ENCODE measurements around the gene NUCB1.
"Not testable (repeated sequence)": the region's sequence is repeated elsewhere in the genome, so short reads cannot be mapped to it uniquely, and the experiment has no call there.

The NUCB1 gene

GRCh38 chr19:48871471-48872181 is 28.5 kb upstream of the NUCB1 start:
- peaks cover 48% of the 10 kb centered on the region for H3K36me3 Mint-ChIP-seq
- peak overlapping the region; percentile 100 for H3K27ac Mint-ChIP-seq
- H3K4me3 Mint-ChIP-seq: peak overlapping the region; percentile 100
- peaks cover 52% of the 10 kb centered on the region for H3K4me1 Mint-ChIP-seq
- DNase-seq (ENCODE audit: low spot score in 2 of 2); H3K9me3 Mint-ChIP-seq; ATAC-seq: not testable (repeated sequence)

- Mint-ChIP-seq H3K9me3 (no peaks in the 10 kb centered on the region), H3K36me3 (peaks cover 56% of the 10 kb centered on the region), H3K4me1 (peaks cover 53% of the 10 kb centered on the region), H3K27ac (peak within 1 kb of the TSS; percentile 100), H3K4me3 (peak within 1 kb of the TSS; percentile 100)
- ATAC-seq: peak; percentile 66
- DNase-seq (ENCODE audit: low spot score in 2 of 2): peak; percentile 99 to 100
Measured at GRCh38 chr19:48872182-48872883, 27.8 kb upstream of the NUCB1 start, which contains the start of gene PPP1R15A. Gene PPP1R15A (plus strand): TSS chr19:48872421. CDS start chr19:48873234, 813 bp downstream.

- Mint-ChIP-seq H3K4me1 (peaks cover 56% of the 10 kb centered on the region), H3K4me3 (peak overlapping the region; percentile 100), H3K9me3 (no peaks in the 10 kb centered on the region), H3K36me3 (peaks cover 62% of the 10 kb centered on the region), H3K27ac (peak overlapping the region; percentile 100)
- DNase-seq (ENCODE audit: low spot score in 2 of 2): peak; percentile 53 to 90
- peak; percentile 62 for ATAC-seq
Measured at GRCh38 chr19:48872884-48873475, 27.1 kb upstream of the NUCB1 start.

GRCh38 chr19:48873476-48874302 is 26.4 kb upstream of the NUCB1 start:
- peaks cover 69% of the 10 kb centered on the region for H3K36me3 Mint-ChIP-seq
- H3K4me3 Mint-ChIP-seq: peak overlapping the region; percentile 100
- peak overlapping the region; percentile 100 for H3K27ac Mint-ChIP-seq
- ATAC-seq (no peak), DNase-seq (ENCODE audit: low spot score in 2 of 2) (peak in 1 of 2 donors; percentile 74)
- peaks cover 56% of the 10 kb centered on the region for H3K4me1 Mint-ChIP-seq
- no peaks in the 10 kb centered on the region for H3K9me3 Mint-ChIP-seq

- peaks cover 56% of the 10 kb centered on the region for H3K4me1 Mint-ChIP-seq
- peak overlapping the region; percentile 100 for H3K27ac Mint-ChIP-seq
- no peaks in the 10 kb centered on the region for H3K9me3 Mint-ChIP-seq
- H3K36me3 Mint-ChIP-seq: peaks cover 77% of the 10 kb centered on the region
- peak overlapping the region; percentile 100 for H3K4me3 Mint-ChIP-seq
- ATAC-seq (no peak), DNase-seq (ENCODE audit: low spot score in 2 of 2) (peak in 1 of 2 donors; percentile 79)
Measured at GRCh38 chr19:48874303-48875135, 25.6 kb upstream of the NUCB1 start.

GRCh38 chr19:48876043-48876981 is 23.8 kb upstream of the NUCB1 start:
- H3K4me1 Mint-ChIP-seq: peaks cover 56% of the 10 kb centered on the region
- DNase-seq (ENCODE audit: low spot score in 2 of 2): peak in 1 of 2 donors; percentile 66
- H3K36me3 Mint-ChIP-seq: peaks cover 93% of the 10 kb centered on the region

GRCh38 chr19:48877855-48878195 is 22.3 kb upstream of the NUCB1 start:
- Mint-ChIP-seq H3K9me3 (no peaks in the 10 kb centered on the region), H3K27ac (peak overlapping the region; percentile 78), H3K36me3 (peaks cover 86% of the 10 kb centered on the region), H3K4me1 (peaks cover 46% of the 10 kb centered on the region), H3K4me3 (peak overlapping the region; percentile 13)
- DNase-seq (ENCODE audit: low spot score in 2 of 2) (no peak), ATAC-seq (no peak)

More at GRCh38 chr19:48876043-48876981, 23.8 kb upstream of the NUCB1 start:
- H3K9me3 Mint-ChIP-seq, ATAC-seq: not testable (repeated sequence)
- Mint-ChIP-seq H3K27ac (peak overlapping the region; percentile 100), H3K4me3 (peak overlapping the region; percentile 100)

GRCh38 chr19:48878196-48879024 is 21.7 kb upstream of the NUCB1 start:
- DNase-seq (ENCODE audit: low spot score in 2 of 2): no peak
- H3K4me3 Mint-ChIP-seq: peak overlapping the region; percentile 13
- H3K4me1 Mint-ChIP-seq: peaks cover 41% of the 10 kb centered on the region
- peaks cover 81% of the 10 kb centered on the region for H3K36me3 Mint-ChIP-seq
- peak; percentile 14 for ATAC-seq
- H3K9me3 Mint-ChIP-seq: no peaks in the 10 kb centered on the region
- H3K27ac Mint-ChIP-seq: peak overlapping the region; percentile 78

GRCh38 chr19:48879025-48879637 is 21.0 kb upstream of the NUCB1 start:
- peaks cover 33% of the 10 kb centered on the region for H3K4me1 Mint-ChIP-seq
- ATAC-seq: no peak
- DNase-seq (ENCODE audit: low spot score in 2 of 2): no peak
- no peak overlapping the region for H3K27ac Mint-ChIP-seq
- peaks cover 73% of the 10 kb centered on the region for H3K36me3 Mint-ChIP-seq
- H3K4me3 Mint-ChIP-seq: no peak overlapping the region
- no peaks in the 10 kb centered on the region for H3K9me3 Mint-ChIP-seq

GRCh38 chr19:48879696-48880095 is 20.4 kb upstream of the NUCB1 start:
- not testable (repeated sequence) for ATAC-seq; H3K27ac Mint-ChIP-seq; H3K9me3 Mint-ChIP-seq; H3K4me3 Mint-ChIP-seq; DNase-seq (ENCODE audit: low spot score in 2 of 2)
- Mint-ChIP-seq H3K36me3 (peaks cover 68% of the 10 kb centered on the region), H3K4me1 (peaks cover 28% of the 10 kb centered on the region)

- H3K4me1 Mint-ChIP-seq: peaks cover 10% of the 10 kb centered on the region
- peak; percentile 73 for ATAC-seq
- H3K4me3 Mint-ChIP-seq: no peak overlapping the region
- DNase-seq (ENCODE audit: low spot score in 2 of 2): peak in 1 of 2 donors; percentile 65
- H3K9me3 Mint-ChIP-seq: no peaks in the 10 kb centered on the region
- no peak overlapping the region for H3K27ac Mint-ChIP-seq
- H3K36me3 Mint-ChIP-seq: peaks cover 45% of the 10 kb centered on the region
Measured at GRCh38 chr19:48881741-48882657, 18.1 kb upstream of the NUCB1 start.
